Small intestine (tissue), 7 donors: ENCODE results near the gene SYCE3. TPM values are rescaled to one million over a fixed set of nuclear protein-coding genes. Genes with fewer than 3 reads are reported as not detected.
A peak's percentile ranks its signal among the peaks of the same experiment; 100 is the strongest.

ENCODE experiments used
- DNase-seq, 2 donors: peaks; one replicate each; pipeline versions ENCODE4 v3.0.0 to v3.0.0-alpha.2; 2013
- FAIRE-seq: peaks from 2 replicates; lab custom pipeline; 2012; peaks lifted over from hg19 to GRCh38; lab: Jason Lieb, UNC
- H3K27ac ChIP-seq, 3 donors: one replicate each; pipeline ENCODE4 v1.5.1; 2013; ENCODE audit warnings: low read length in 2 of 3, mild to moderate bottlenecking in 2 of 3, control low read depth in 1 of 3, inconsistent platforms in 1 of 3, low read depth in 1 of 3, moderate library complexity in 1 of 3
- H3K27me3 ChIP-seq, 3 donors: one replicate each; pipeline ENCODE4 v1.6.1; 2013; ENCODE audit warnings: low read length in 3 of 3, inconsistent platforms in 1 of 3; ENCODE audit not compliant: control insufficient read depth in 3 of 3, insufficient read depth in 3 of 3
- H3K36me3 ChIP-seq, 3 donors: one replicate each; pipeline ENCODE4 v1.6.1; 2013; ENCODE audit warnings: low read length in 3 of 3, inconsistent platforms in 1 of 3, low read depth in 1 of 3, mild to moderate bottlenecking in 1 of 3, moderate library complexity in 1 of 3; ENCODE audit not compliant: control insufficient read depth in 3 of 3, insufficient read depth in 2 of 3
- H3K4me1 ChIP-seq, 3 donors: one replicate each; pipeline ENCODE4 v1.6.1; 2013; ENCODE audit warnings: low read length in 2 of 3, inconsistent platforms in 1 of 3, low read depth in 1 of 3, mild to moderate bottlenecking in 1 of 3, moderate library complexity in 1 of 3; ENCODE audit not compliant: control insufficient read depth in 3 of 3, insufficient read depth in 2 of 3
- H3K4me3 ChIP-seq, 3 donors: one replicate each; pipeline ENCODE4 v1.5.1; 2013; ENCODE audit warnings: low read length in 3 of 3, control low read depth in 1 of 3, inconsistent platforms in 1 of 3, low read depth in 1 of 3, mild to moderate bottlenecking in 1 of 3, moderate library complexity in 1 of 3
- H3K9me3 ChIP-seq, 2 donors: one replicate each; pipeline ENCODE4 v1.6.1; 2013; ENCODE audit warnings: low read depth in 1 of 2, low read length in 1 of 2; ENCODE audit not compliant: control insufficient read depth in 2 of 2, insufficient read depth in 1 of 2
- WGBS, 3 donors: extraction: QIAGEN DNeasy Blood & Tissue Kit; methylation state at CpG; one replicate each; pipeline ENCODE4 v1.1.7; 2013; 5-methylcytosine and 5-hydroxymethylcytosine counted together
- polyA plus RNA-seq, 4 donors: library from polyadenylated mRNA; stranded (reverse) in 3 of 4; unstranded in 1 of 4; fragments of 200-250 nt in 3 of 4; fragments of 120-200 nt in 1 of 4; gene quantifications; one replicate each; pipeline versions ENCODE4 v1.2.1 to v1.2.3, GENCODE V29; 2013
- donor health status: healthy with polysubstance abuse.
- donor health status: control.
- donor health status: control.
- donor health status: Bipolar disorder and iron deficiency.
- donor health status: healthy.

The SYCE3 gene
- polyA plus RNA-seq, 4 donors = 0.33 TPM; not detected in 3

DNA sequence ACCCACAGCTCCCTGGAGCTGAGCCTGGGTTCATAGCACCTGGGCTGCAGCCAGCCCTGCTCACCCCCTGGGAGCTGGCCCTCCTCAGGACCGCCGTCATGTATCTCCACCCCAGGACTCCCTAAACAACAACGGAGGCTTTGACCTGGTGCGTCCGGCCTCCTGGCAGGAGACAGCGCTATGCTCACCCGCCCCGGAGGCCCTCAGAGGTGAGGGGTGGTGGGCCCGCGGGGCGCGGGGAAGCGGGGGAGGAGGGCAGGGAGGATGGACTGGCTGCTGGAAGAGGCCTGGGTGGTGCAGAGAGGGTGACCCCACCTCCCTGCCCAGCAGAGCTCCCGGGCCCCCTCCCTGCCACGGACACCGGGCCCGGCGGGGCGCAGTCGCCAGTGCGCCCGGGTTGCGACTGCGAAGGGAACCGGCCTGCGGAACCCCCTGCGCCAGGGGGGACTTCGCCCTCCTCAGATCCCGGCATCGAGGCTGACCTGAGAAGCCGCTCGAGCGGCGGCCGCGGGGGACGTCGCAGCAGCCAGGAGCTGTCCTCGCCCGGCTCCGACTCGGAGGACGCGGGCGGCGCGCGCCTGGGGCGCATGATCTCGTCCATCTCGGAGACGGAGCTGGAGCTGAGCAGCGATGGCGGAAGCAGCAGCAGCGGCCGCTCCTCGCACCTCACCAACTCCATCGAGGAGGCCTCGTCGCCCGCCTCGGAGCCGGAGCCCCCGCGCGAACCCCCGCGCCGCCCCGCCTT is 41.0 kb upstream of the SYCE3 start:
- Histone ChIP-seq H3K27ac (no peak overlapping the region), H3K27me3 (peaks cover 18 to 75% (median 25%) of the 10 kb centered on the region in 3 donors), H3K9me3 (no peaks in the 10 kb centered on the region), H3K4me3 (no peak overlapping the region), H3K36me3 (no peaks in the 10 kb centered on the region), H3K4me1 (peaks cover 0 to 3% (median 0%) of the 10 kb centered on the region in 3 donors)
- DNase-seq (no peak), FAIRE-seq (no peak)
- WGBS, 3 donors = 10 to 14% (median 11%) methylated on average over 63 to 70 of the region's 70 CpGs

GRCh38 chr22:50602338-50602700 is 39.6 kb upstream of the SYCE3 start:
- 2 to 28% (median 20%) methylated on average over 2 of the region's 2 CpGs for WGBS, 3 donors
- no peak for FAIRE-seq
- Histone ChIP-seq H3K4me1 (peaks cover 0 to 3% (median 0%) of the 10 kb centered on the region in 3 donors), H3K27ac (no peak overlapping the region), H3K9me3 (no peaks in the 10 kb centered on the region), H3K36me3 (no peaks in the 10 kb centered on the region), H3K4me3 (no peak overlapping the region), H3K27me3 (peaks cover 18 to 69% (median 25%) of the 10 kb centered on the region in 3 donors)
- no peak for DNase-seq

GRCh38 chr22:50601669-50602337 is 39.1 kb upstream of the SYCE3 start:
- 31 to 49% (median 37%) methylated on average over 12 of the region's 12 CpGs for WGBS, 3 donors
- FAIRE-seq (no peak), DNase-seq (no peak)
- Histone ChIP-seq H3K36me3 (no peaks in the 10 kb centered on the region), H3K4me3 (no peak overlapping the region), H3K27ac (no peak overlapping the region), H3K4me1 (peaks cover 0 to 3% (median 0%) of the 10 kb centered on the region in 3 donors), H3K27me3 (peaks cover 18 to 65% (median 25%) of the 10 kb centered on the region in 3 donors), H3K9me3 (no peaks in the 10 kb centered on the region)

GRCh38 chr22:50600967-50601668 is 38.4 kb upstream of the SYCE3 start:
- FAIRE-seq (no peak), DNase-seq (no peak)

DNA sequence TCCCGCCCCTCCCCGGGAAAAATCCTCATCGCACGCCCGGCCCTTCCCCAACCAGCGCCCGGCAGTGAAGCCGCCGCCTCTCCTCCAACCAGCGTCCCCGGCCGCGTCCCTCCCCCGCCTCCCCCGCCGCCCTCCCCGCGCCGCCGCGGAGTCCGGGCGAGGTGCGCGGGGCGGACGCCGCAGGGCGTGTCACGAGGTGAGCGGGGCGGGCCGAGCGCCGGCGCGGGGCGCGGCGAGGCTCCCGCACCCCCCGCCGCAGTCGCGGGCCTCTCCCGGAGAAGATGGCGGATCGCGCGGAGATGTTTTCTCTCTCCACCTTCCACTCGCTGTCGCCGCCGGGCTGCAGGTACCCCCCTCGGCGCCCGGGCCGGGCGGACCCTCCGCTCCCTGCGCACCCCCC is 37.8 kb upstream of the SYCE3 start, which contains the start of gene MAPK8IP2:
MAPK8IP2 (plus strand) TSS at position 256 of the 400 bp plus-strand sequence; CDS start at position 282, 26 bp downstream.
- Histone ChIP-seq H3K4me1 (peaks cover 0 to 3% (median 0%) of the 10 kb centered on the region in 3 donors), H3K4me3 (peak within 1 kb of the TSS in 2 of 3 donors; percentile 35 to 60), H3K9me3 (no peaks in the 10 kb centered on the region), H3K36me3 (no peaks in the 10 kb centered on the region), H3K27ac (no peak within 1 kb of the TSS), H3K27me3 (peaks cover 18 to 55% (median 25%) of the 10 kb centered on the region in 3 donors)
- DNase-seq = peak in 1 of 2 donors; percentile 23
- WGBS, 3 donors = 0 to 1% (median 0%) methylated on average over 7 to 61 of the region's 61 CpGs
- no peak for FAIRE-seq

More at GRCh38 chr22:50600967-50601668, 38.4 kb upstream of the SYCE3 start:
- 9 to 14% (median 9%) methylated on average over 22 to 52 of the region's 52 CpGs for WGBS, 3 donors
- H3K36me3 ChIP-seq = no peaks in the 10 kb centered on the region
- H3K4me1 ChIP-seq = peaks cover 0 to 3% (median 0%) of the 10 kb centered on the region in 3 donors
- H3K27me3 ChIP-seq = peaks cover 18 to 60% (median 25%) of the 10 kb centered on the region in 3 donors
- no peaks in the 10 kb centered on the region for H3K9me3 ChIP-seq
- H3K4me3 ChIP-seq = peak overlapping the region in 2 of 3 donors; percentile 35 to 60
- H3K27ac ChIP-seq = no peak overlapping the region

- Histone ChIP-seq H3K4me3 (peak overlapping the region in 1 of 3 donors; percentile 60), H3K27me3 (peaks cover 18 to 49% (median 25%) of the 10 kb centered on the region in 3 donors), H3K4me1 (peaks cover 0 to 3% (median 0%) of the 10 kb centered on the region in 3 donors), H3K36me3 (no peaks in the 10 kb centered on the region), H3K27ac (no peak overlapping the region), H3K9me3 (no peaks in the 10 kb centered on the region)
- WGBS, 3 donors = 15 to 17% (median 16%) methylated on average over 51 to 52 of the region's 52 CpGs
- no peak for FAIRE-seq
- peak; percentile 22 to 79 for DNase-seq
Measured at GRCh38 chr22:50599816-50600455, 37.2 kb upstream of the SYCE3 start.

GRCh38 chr22:50597097-50597496 is 34.4 kb upstream of the SYCE3 start:
- no peak for DNase-seq
- H3K36me3 ChIP-seq = no peaks in the 10 kb centered on the region
- no peak overlapping the region for H3K4me3 ChIP-seq
- peaks cover 0 to 24% (median 6%) of the 10 kb centered on the region in 3 donors for H3K27me3 ChIP-seq
- FAIRE-seq = no peak
- 88 to 90% (median 88%) methylated on average over 5 of the region's 5 CpGs for WGBS, 3 donors
- no peaks in the 10 kb centered on the region for H3K9me3 ChIP-seq
- H3K4me1 ChIP-seq = peaks cover 0 to 3% (median 0%) of the 10 kb centered on the region in 3 donors
- H3K27ac ChIP-seq = no peak overlapping the region
